Stimulated activated CD4-positive, alpha-beta T cell treated with anti-CD3 and anti-CD28 coated beads, Interleukin-4, amount 100 ng/mL, for 1 hour (primary cell): ENCODE measurements around the gene YWHAQ.

Experiments
- DNase-seq: peaks from one replicate; pipeline ENCODE4 v3.0.0-alpha.2; 2020

Gene YWHAQ

GRCh38 chr2:9630736-9631552, at the start of gene YWHAQ:
TSS of gene YWHAQ (minus strand) at chr2:9630997. CDS start at chr2:9630452, 545 bp downstream.
- peak; percentile 97 for DNase-seq

GRCh38 chr2:9680082-9680481, 49.3 kb upstream of the YWHAQ start:
- DNase-seq: no peak

- no peak for DNase-seq
Observed at GRCh38 chr2:9679218-9679617, 48.4 kb upstream of the YWHAQ start.

- no peak for DNase-seq
Observed at GRCh38 chr2:9678544-9678943, 47.7 kb upstream of the YWHAQ start.

- DNase-seq: no peak
Observed at GRCh38 chr2:9675415-9676351, 44.9 kb upstream of the YWHAQ start.

GRCh38 chr2:9674891-9675414, 44.2 kb upstream of the YWHAQ start:
- no peak for DNase-seq

GRCh38 chr2:9673914-9674481, 43.2 kb upstream of the YWHAQ start:
- no peak for DNase-seq

- DNase-seq: no peak
Observed at GRCh38 chr2:9668687-9669345, 38.0 kb upstream of the YWHAQ start.

GRCh38 chr2:9667826-9668225, 37.0 kb upstream of the YWHAQ start:
- no peak for DNase-seq

GRCh38 chr2:9666306-9666705, 35.5 kb upstream of the YWHAQ start:
- no peak for DNase-seq

- no peak for DNase-seq
Observed at GRCh38 chr2:9665898-9666297, 35.1 kb upstream of the YWHAQ start.

GRCh38 chr2:9664365-9664764, 33.6 kb upstream of the YWHAQ start:
- DNase-seq: no peak

- DNase-seq: no peak
Observed at GRCh38 chr2:9663008-9663879, 32.4 kb upstream of the YWHAQ start.

- no peak for DNase-seq
Observed at GRCh38 chr2:9661261-9661660, 30.5 kb upstream of the YWHAQ start.

GRCh38 chr2:9660781-9661180, 30.0 kb upstream of the YWHAQ start:
- no peak for DNase-seq

- DNase-seq: no peak
Observed at GRCh38 chr2:9660154-9660553, 29.4 kb upstream of the YWHAQ start.

- DNase-seq: no peak
Observed at GRCh38 chr2:9658972-9659371, 28.2 kb upstream of the YWHAQ start.

- no peak for DNase-seq
Observed at GRCh38 chr2:9657731-9658130, 26.9 kb upstream of the YWHAQ start.

GRCh38 chr2:9657083-9657482, 26.3 kb upstream of the YWHAQ start:
- no peak for DNase-seq

- DNase-seq: peak; percentile 45
Observed at GRCh38 chr2:9656270-9656766, 25.5 kb upstream of the YWHAQ start.
